ENCODE results near the gene RTF1.
A peak's percentile ranks its signal among the peaks of the same experiment; 100 is the strongest.

RTF1 gene

DNA sequence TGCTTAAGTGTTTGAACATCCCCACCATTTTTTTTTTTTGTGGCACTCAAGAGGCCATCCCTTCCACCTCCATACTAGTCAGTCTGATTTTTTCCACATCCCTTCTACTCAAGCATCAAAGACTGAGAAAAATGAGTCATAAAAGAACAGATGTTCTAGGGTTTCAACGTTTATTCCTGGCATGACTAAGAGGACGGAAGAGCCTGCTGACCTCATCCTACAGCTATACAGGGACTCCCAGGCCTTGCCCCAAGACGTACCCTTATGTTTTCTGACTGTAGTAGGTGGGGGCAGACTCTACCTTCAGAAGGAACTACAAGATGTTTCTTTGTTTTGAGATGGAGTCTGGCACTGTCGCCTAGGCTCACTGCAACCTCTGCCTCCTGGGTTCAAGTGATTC lies 73.5 kb downstream of the RTF1 start:
- H3K4me1 Mint-ChIP-seq (ENCODE audit: low read depth), result peaks cover 47% of the 10 kb centered on the region
- H3K27ac Mint-ChIP-seq, result peak overlapping the region; percentile 64
- H3K4me3 Mint-ChIP-seq, result peak overlapping the region; percentile 23
- peaks cover 25% of the 10 kb centered on the region for H3K27me3 Mint-ChIP-seq
- H3K9me3 Mint-ChIP-seq, result peaks cover 4% of the 10 kb centered on the region
- H3K36me3 Mint-ChIP-seq (ENCODE audit: low read depth), result peaks cover 9% of the 10 kb centered on the region

DNA sequence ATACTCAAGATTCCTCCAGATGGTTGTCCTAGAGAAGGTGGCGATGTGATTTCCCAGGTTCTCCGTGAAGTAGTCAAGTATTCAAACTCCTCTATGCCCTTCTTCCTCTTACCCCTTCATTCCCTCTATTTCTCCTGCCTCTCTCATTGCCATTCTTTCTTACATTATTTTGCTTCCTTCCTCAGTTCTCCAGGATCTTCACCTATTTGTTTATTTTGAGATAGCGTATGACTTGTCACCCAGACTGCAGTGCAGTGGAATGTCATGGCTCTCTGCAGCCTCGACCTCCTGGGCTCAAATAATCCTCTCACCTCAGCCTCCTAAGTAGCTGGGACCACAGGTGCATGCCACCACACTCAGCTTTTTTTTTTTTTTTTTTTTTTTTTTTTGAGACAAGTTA lies 75.0 kb downstream of the RTF1 start:
- Mint-ChIP-seq H3K4me3 (no peak overlapping the region), H3K36me3 (ENCODE audit: low read depth) (peaks cover 9% of the 10 kb centered on the region), H3K9me3 (peaks cover 4% of the 10 kb centered on the region), H3K27me3 (peaks cover 32% of the 10 kb centered on the region), H3K4me1 (ENCODE audit: low read depth) (peaks cover 47% of the 10 kb centered on the region), H3K27ac (no peak overlapping the region)

- H3K27me3 Mint-ChIP-seq, result peaks cover 40% of the 10 kb centered on the region
- peaks cover 4% of the 10 kb centered on the region for H3K9me3 Mint-ChIP-seq
- H3K4me1 Mint-ChIP-seq (ENCODE audit: low read depth), result peaks cover 46% of the 10 kb centered on the region
- peaks cover 9% of the 10 kb centered on the region for H3K36me3 Mint-ChIP-seq (ENCODE audit: low read depth)
- H3K4me3 Mint-ChIP-seq, result peak overlapping the region; percentile 73
- peak overlapping the region; percentile 61 for H3K27ac Mint-ChIP-seq
Measured at GRCh38 chr15:41492597-41493204, 75.8 kb downstream of the RTF1 start.

GRCh38 chr15:41493205-41493901 lies 76.5 kb downstream of the RTF1 start, which contains the start of gene ITPKA:
Gene ITPKA, plus strand, starts transcription at chr15:41493874. Its CDS starts 54 bp downstream, at chr15:41493928.
- Mint-ChIP-seq H3K4me3 (peak within 1 kb of the TSS; percentile 73), H3K27ac (peak within 1 kb of the TSS; percentile 61), H3K4me1 (ENCODE audit: low read depth) (peaks cover 40% of the 10 kb centered on the region), H3K9me3 (peaks cover 4% of the 10 kb centered on the region), H3K36me3 (ENCODE audit: low read depth) (peaks cover 4% of the 10 kb centered on the region), H3K27me3 (peaks cover 42% of the 10 kb centered on the region)

DNA sequence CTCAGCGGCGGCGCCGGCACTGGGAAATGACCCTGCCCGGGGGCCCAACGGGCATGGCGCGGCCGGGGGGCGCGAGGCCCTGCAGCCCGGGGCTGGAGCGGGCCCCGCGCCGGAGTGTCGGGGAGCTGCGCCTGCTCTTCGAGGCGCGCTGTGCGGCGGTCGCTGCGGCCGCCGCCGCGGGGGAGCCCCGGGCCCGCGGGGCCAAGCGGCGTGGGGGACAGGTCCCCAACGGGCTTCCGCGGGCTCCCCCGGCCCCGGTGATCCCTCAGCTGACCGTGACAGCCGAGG lies 77.0 kb downstream of the RTF1 start:
- H3K9me3 Mint-ChIP-seq, result peaks cover 4% of the 10 kb centered on the region
- H3K27me3 Mint-ChIP-seq, result peaks cover 47% of the 10 kb centered on the region
- no peak overlapping the region for H3K27ac Mint-ChIP-seq
- H3K4me1 Mint-ChIP-seq (ENCODE audit: low read depth), result peaks cover 36% of the 10 kb centered on the region
- H3K4me3 Mint-ChIP-seq, result no peak overlapping the region
- H3K36me3 Mint-ChIP-seq (ENCODE audit: low read depth), result peaks cover 4% of the 10 kb centered on the region

DNA sequence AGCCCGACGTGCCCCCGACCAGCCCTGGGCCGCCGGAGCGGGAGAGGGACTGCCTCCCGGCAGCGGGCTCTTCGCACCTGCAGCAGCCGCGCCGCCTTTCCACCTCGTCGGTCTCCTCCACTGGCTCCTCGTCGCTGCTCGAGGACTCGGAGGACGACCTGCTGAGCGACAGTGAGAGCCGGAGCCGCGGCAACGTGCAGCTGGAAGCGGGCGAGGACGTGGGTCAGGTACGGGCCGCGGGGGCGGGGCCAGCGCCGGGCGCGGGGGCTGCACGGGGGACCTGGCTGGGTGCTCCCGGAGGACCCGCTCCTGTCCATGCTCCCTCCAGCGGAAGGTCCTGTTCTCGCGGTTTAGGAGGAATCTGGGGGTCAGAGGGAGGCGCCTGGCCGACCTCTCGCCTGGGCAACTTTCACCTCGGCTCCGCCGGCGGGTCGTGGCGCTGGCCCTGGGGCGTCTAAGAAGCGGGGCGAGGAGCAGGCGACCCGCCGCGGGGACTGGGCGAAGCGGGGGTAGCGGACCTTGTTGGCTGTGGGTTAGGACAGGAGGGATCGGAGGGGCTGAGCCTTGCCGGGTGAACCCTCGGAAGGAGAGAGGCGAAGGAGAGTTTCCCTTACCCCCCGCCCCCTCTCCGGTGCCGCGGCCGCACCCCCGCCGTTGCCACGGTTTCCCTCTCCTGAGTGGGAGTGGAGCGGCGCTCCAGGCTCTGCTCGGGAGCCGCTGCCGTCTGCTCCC lies 77.5 kb downstream of the RTF1 start:
- peak overlapping the region; percentile 62 for H3K4me3 Mint-ChIP-seq
- peaks cover 4% of the 10 kb centered on the region for H3K36me3 Mint-ChIP-seq (ENCODE audit: low read depth)
- peaks cover 4% of the 10 kb centered on the region for H3K9me3 Mint-ChIP-seq
- peaks cover 36% of the 10 kb centered on the region for H3K4me1 Mint-ChIP-seq (ENCODE audit: low read depth)
- peaks cover 52% of the 10 kb centered on the region for H3K27me3 Mint-ChIP-seq
- H3K27ac Mint-ChIP-seq, result no peak overlapping the region

GRCh38 chr15:41494922-41495735 lies 78.2 kb downstream of the RTF1 start:
- H3K4me3 Mint-ChIP-seq, result peak overlapping the region; percentile 65
- H3K4me1 Mint-ChIP-seq (ENCODE audit: low read depth), result peaks cover 32% of the 10 kb centered on the region
- H3K9me3 Mint-ChIP-seq, result peaks cover 3% of the 10 kb centered on the region

DNA sequence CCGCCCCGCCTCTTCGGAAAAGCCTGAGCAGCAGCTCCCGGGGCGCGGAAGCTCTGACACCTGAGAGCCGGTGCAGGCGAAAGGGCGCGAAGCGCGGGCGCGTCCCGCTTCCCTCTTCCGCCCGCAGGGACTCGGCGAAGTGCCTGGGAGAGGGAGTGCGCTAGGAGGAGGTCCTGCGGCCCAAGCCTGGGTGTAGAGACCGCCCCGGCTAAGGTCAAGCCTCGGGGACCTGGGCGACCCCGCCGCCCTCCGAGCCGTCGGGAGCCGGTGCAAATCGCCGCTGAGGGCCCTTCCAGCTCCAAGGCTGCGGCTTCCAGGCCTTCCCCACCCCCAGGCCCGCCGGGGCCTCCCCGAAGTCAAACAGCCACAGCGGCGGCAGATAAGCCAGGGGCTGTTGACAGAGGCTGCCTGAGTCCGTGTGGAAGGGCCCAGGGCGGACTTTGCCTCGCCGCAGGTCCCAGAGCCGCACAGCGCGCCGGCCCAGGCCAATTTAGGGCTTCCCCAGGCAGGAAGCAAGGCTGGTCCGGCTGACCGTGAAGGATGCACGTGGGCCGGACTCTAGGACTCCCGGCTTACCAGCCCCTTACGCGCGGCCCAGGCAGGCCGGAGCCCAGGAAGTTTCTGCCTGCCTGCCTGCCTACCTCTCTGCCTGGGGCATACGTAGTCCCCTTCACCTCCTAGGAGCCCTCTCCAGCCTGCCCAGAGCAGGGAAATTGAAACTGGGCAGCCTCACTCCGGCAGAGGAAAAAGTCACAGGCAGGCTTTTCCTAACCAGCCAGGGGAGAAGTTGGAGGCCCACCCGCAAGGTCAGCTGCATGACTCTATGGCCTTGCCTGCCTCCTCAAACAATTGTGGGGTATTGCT lies 79.1 kb downstream of the RTF1 start:
- Mint-ChIP-seq H3K27ac (no peak overlapping the region), H3K4me1 (ENCODE audit: low read depth) (peaks cover 28% of the 10 kb centered on the region), H3K27me3 (peaks cover 67% of the 10 kb centered on the region), H3K4me3 (peak overlapping the region; percentile 65), H3K36me3 (ENCODE audit: low read depth) (no peaks in the 10 kb centered on the region), H3K9me3 (no peaks in the 10 kb centered on the region)

More at GRCh38 chr15:41494922-41495735, 78.2 kb downstream of the RTF1 start:
- peaks cover 58% of the 10 kb centered on the region for H3K27me3 Mint-ChIP-seq
- H3K27ac Mint-ChIP-seq, result no peak overlapping the region
- H3K36me3 Mint-ChIP-seq (ENCODE audit: low read depth), result peaks cover 3% of the 10 kb centered on the region

DNA sequence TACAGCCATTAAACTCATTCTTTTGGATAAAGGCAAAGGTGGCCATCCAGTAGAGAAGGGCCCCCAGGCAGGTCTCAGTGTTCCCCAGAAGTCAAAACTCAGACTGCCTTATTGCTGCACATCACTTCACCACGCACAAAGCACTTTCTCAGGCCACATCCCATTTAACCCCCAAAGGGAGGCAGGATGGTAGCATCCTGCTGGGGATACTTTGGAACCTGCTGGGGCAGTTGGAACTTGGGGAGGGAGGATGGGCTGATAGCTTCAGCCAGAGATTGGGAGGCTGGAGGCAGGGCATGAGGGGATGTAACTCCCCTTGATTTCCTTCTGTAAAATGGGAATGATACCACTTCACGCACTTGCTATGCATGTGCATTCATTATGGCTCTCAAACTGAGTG lies 81.8 kb downstream of the RTF1 start:
- Mint-ChIP-seq H3K36me3 (ENCODE audit: low read depth) (no peaks in the 10 kb centered on the region), H3K27me3 (peaks cover 73% of the 10 kb centered on the region), H3K4me3 (no peak overlapping the region), H3K4me1 (ENCODE audit: low read depth) (peaks cover 30% of the 10 kb centered on the region), H3K27ac (no peak overlapping the region), H3K9me3 (no peaks in the 10 kb centered on the region)

DNA sequence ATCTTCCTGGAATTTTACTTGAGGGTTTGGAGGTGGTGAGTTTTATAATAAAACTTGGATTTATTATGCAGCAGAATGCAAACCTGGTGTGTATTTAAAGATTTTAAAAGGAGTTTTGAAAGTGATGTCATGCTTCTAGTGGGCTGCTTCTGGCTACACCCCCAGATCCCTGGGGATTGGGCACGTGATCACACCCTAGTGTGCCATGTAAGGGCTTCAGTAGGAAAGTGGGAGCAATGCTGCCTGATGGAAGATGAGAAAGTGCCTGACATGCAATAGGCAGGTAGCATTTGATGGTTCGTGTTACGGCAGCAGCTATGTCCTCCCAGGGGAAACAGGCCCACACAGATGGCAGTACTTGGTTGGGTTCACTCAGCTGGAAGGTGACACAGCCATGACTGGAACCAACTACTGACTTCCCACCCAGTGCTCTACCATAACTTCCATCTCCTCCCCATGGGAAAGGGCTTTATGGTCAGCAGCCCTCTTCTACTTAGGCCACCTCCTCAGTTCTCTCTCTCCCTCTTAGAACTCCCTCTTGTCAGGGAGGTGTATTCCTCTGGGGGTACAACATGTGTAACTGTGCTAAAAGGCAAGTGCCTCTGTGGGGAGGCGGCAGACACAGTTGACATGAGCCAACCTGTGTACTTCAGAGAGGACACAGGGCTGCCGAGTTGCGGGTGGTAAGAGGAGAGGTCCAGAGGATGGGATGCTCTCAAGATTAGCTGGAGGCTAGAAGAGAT lies 82.4 kb downstream of the RTF1 start:
- Mint-ChIP-seq H3K4me3 (no peak overlapping the region), H3K27ac (no peak overlapping the region), H3K36me3 (ENCODE audit: low read depth) (no peaks in the 10 kb centered on the region), H3K4me1 (ENCODE audit: low read depth) (peaks cover 30% of the 10 kb centered on the region), H3K27me3 (peaks cover 76% of the 10 kb centered on the region), H3K9me3 (no peaks in the 10 kb centered on the region)

DNA sequence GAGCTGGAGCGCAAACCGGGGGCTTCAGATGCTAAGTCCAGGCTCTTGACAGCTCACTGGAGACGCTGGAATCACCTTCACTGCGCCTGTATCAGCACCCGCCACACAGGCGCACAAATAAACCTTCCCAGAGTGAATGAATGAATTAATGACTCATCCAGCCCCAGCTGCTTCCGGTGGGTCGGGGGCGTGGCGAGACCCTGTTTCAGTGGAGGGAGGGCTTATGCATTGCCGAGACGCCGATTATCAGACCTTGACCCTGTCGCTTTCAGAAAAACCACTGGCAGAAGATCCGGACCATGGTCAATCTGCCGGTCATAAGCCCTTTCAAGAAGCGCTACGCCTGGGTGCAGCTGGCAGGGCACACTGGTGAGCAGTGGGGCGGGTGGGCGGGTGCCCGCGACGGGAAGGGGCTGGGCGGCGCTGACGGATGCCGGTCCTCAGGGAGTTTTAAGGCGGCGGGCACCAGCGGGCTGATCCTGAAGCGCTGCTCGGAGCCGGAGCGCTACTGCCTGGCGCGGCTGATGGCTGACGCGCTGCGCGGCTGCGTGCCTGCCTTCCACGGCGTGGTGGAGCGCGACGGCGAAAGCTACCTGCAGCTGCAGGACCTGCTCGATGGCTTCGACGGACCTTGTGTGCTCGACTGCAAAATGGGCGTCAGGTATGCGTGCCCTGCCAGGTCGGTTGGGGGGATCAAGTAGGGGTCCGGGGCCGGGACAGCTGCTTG lies 84.5 kb downstream of the RTF1 start:
- Mint-ChIP-seq H3K36me3 (ENCODE audit: low read depth) (no peaks in the 10 kb centered on the region), H3K9me3 (no peaks in the 10 kb centered on the region), H3K27ac (no peak overlapping the region), H3K4me1 (ENCODE audit: low read depth) (peaks cover 25% of the 10 kb centered on the region), H3K27me3 (peaks cover 75% of the 10 kb centered on the region), H3K4me3 (peak overlapping the region; percentile 58)

- Mint-ChIP-seq H3K36me3 (ENCODE audit: low read depth) (no peaks in the 10 kb centered on the region), H3K9me3 (no peaks in the 10 kb centered on the region), H3K27me3 (peaks cover 67% of the 10 kb centered on the region), H3K4me1 (ENCODE audit: low read depth) (peaks cover 25% of the 10 kb centered on the region), H3K27ac (no peak overlapping the region), H3K4me3 (peak overlapping the region; percentile 58)
Measured at GRCh38 chr15:41501931-41502794, 85.3 kb downstream of the RTF1 start.
